ENCODE data around the gene CSF3. TPM values are rescaled to one million over a fixed set of nuclear protein-coding genes. Genes with fewer than 3 reads are reported as not detected.
"Not testable (repeated sequence)": the region's sequence is repeated elsewhere in the genome, so short reads cannot be mapped to it uniquely, and the experiment has no call there.

Gene CSF3
- total RNA-seq, 2 donors from 2014 or later = not detected

DNA sequence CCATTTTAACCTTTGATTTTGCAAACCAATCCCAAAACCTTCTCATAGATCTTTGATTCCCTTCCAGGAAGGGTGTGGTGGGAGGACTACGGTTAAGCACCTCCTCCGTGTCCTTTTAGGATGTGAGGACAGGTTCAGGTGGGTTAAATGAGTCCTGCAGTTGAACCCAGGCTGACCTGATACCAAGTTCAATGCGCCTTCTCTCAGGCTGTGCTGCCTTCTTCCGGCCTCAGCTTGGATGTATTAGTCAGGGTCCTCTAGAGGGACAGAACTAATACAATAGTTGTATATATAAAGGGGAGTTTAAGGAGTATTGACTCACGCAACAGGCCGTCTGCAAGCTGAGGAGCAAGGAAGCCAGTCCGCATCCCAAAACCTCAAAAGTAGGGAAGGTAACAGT is 10.5 kb upstream of the CSF3 start:
- Mint-ChIP-seq H3K27ac (no peak overlapping the region), H3K4me1 (no peaks in the 10 kb centered on the region), H3K36me3 (ENCODE audit: low read depth) (no peaks in the 10 kb centered on the region), H3K27me3 (no peaks in the 10 kb centered on the region), H3K4me3 (no peak overlapping the region)
- DNase-seq = no peak
- no peaks in the 10 kb centered on the region for H3K9me3 ChIP-seq (ENCODE audit: control insufficient read depth, low read length, poor library complexity, severe bottlenecking)
- ATAC-seq = no peak

DNA sequence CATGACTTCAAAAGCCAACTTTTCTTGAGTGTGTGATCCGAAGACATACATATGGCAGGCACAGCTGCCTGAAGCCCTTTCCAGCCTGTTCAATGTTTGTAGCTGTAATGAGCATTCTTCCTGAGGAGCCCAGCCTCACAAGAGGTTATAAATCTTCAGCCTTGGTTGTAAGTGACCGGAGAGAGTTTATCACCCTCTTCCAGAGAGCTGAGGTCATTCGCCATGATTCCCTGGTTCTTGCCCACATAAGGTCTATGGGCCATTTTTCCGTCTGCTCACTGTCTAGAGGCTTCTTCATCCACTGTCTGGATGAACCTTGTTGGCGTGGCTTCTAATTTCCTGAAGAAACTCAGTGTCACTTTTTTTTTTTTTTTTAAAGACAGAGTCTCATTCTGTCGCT is 9.7 kb upstream of the CSF3 start:
- Mint-ChIP-seq H3K4me3 (no peak overlapping the region), H3K36me3 (ENCODE audit: low read depth) (no peaks in the 10 kb centered on the region), H3K27me3 (no peaks in the 10 kb centered on the region), H3K27ac (no peak overlapping the region), H3K4me1 (no peaks in the 10 kb centered on the region)
- H3K9me3 ChIP-seq (ENCODE audit: control insufficient read depth, low read length, poor library complexity, severe bottlenecking) = no peaks in the 10 kb centered on the region
- ATAC-seq (no peak), DNase-seq (no peak)

DNA sequence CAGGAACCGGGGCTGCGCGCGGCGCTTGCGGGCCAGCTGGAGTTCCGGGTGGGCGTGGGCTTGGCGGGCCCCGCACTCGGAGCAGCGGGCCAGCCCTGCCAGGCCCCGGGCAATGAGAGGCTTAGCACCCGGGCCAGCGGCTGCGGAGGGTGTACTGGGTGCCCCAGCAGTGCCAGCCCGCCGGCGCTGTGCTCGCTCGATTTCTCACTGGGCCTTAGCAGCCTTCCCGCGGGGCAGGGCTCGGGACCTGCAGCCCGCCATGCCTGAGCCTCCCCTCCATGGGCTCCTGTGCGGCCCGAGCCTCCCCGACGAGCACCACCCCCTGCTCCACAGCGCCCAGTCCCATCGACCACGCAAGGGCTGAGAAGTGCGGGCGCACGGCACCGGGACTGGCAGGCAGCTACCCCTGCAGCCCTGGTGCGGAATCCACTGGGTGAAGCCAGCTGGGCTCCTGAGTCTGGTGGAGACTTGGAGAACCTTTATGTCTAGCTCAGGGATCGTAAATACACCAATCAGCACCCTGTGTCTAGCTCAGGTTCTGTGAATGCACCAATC is 4.2 kb upstream of the CSF3 start:
- not testable (repeated sequence) for H3K4me1 Mint-ChIP-seq; DNase-seq; ATAC-seq; H3K9me3 ChIP-seq (ENCODE audit: control insufficient read depth, low read length, poor library complexity, severe bottlenecking); H3K4me3 Mint-ChIP-seq; H3K27ac Mint-ChIP-seq; H3K36me3 Mint-ChIP-seq (ENCODE audit: low read depth); H3K27me3 Mint-ChIP-seq

DNA sequence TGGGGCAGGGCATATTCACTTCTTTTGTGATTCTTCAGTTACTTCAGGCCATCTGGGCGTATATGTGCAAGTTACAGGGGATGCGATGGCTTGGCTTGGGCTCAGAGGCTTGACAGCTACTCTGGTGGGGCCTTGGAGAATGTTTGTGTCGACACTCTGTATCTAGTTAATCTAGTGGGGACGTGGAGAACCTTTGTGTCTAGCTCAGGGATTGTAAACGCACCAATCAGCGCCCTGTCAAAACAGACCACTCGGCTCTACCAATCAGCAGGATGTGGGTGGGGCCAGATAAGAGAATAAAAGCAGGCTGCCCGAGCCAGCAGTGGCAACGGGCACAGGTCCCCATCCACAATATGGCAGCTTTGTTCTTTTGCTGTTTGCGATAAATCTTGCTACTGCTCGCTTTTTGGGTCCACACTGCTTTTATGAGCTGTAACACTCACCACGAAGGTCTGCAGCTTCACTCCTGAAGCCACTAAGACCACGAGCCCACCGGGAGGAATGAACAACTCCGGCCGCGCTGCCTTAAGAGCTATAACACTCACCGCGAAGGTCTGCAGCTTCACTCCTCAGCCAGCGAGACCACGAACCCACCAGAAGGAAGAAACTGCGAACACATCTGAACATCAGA is 3.1 kb upstream of the CSF3 start:
- ATAC-seq; DNase-seq; H3K27me3 Mint-ChIP-seq; H3K4me3 Mint-ChIP-seq; H3K9me3 ChIP-seq (ENCODE audit: control insufficient read depth, low read length, poor library complexity, severe bottlenecking); H3K36me3 Mint-ChIP-seq (ENCODE audit: low read depth); H3K4me1 Mint-ChIP-seq; H3K27ac Mint-ChIP-seq: not testable (repeated sequence)

DNA sequence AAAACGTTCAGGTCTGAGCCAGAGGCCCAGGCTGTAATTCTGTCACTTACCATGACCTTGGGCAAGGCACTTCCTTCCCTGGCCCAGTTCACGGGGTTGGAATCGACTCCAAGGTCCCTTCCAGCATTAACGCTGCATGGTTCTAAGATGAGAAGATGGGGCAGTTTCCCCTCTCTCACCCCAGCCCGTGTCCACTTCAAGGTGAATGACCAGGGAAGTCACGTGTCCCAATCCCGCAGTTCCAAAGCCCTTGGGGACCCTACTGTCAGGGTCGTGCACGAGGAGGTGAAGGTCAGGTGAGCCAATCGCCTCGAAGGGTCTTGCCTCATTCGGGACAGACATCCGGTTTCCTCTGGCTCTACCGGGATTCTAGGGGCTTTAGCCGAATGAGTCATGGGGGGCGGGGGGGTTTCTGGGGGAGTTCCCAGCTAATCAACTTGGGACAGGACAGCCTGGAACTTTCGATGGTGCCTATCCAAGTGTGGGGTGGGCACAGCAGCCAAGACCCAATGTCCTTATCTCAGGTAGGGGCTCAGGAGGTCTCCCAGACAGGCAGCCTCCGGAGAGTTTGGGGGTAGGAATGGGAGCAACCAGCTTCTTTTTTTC is 762 bp upstream of the CSF3 start:
- DNase-seq (no peak), ATAC-seq (no peak)
- H3K27ac Mint-ChIP-seq = no peak overlapping the region
- H3K4me3 Mint-ChIP-seq = no peak overlapping the region
- H3K4me1 Mint-ChIP-seq = peaks cover 5% of the 10 kb centered on the region
- H3K36me3 Mint-ChIP-seq (ENCODE audit: low read depth) = peaks cover 4% of the 10 kb centered on the region
- H3K9me3 ChIP-seq (ENCODE audit: control insufficient read depth, low read length, poor library complexity, severe bottlenecking) = no peaks in the 10 kb centered on the region
- no peaks in the 10 kb centered on the region for H3K27me3 Mint-ChIP-seq

DNA sequence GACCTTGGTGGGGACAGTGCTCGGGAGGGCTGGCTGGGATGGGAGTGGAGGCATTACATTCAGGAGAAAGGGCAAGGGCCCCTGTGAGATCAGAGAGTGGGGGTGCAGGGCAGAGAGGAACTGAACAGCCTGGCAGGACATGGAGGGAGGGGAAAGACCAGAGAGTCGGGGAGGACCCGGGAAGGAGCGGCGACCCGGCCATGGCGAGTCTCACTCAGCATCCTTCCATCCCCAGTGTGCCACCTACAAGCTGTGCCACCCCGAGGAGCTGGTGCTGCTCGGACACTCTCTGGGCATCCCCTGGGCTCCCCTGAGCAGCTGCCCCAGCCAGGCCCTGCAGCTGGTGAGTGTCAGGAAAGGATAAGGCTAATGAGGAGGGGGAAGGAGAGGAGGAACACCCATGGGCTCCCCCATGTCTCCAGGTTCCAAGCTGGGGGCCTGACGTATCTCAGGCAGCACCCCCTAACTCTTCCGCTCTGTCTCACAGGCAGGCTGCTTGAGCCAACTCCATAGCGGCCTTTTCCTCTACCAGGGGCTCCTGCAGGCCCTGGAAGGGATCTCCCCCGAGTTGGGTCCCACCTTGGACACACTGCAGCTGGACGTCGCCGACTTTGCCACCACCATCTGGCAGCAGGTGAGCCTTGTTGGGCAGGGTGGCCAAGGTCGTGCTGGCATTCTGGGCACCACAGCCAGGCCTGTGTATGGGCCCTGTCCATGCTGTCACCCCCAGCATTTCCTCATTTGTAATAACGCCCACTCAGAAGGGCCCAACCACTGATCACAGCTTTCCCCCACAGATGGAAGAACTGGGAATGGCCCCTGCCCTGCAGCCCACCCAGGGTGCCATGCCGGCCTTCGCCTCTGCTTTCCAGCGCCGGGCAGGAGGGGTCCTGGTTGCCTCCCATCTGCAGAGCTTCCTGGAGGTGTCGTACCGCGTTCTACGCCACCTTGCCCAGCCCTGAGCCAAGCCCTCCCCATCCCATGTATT is 1.1 kb downstream of the CSF3 start:
- Mint-ChIP-seq H3K27ac (no peak overlapping the region), H3K27me3 (no peaks in the 10 kb centered on the region), H3K4me1 (peaks cover 9% of the 10 kb centered on the region), H3K4me3 (no peak overlapping the region), H3K36me3 (ENCODE audit: low read depth) (peaks cover 5% of the 10 kb centered on the region)
- no peak for ATAC-seq
- no peaks in the 10 kb centered on the region for H3K9me3 ChIP-seq (ENCODE audit: control insufficient read depth, low read length, poor library complexity, severe bottlenecking)
- DNase-seq = no peak

DNA sequence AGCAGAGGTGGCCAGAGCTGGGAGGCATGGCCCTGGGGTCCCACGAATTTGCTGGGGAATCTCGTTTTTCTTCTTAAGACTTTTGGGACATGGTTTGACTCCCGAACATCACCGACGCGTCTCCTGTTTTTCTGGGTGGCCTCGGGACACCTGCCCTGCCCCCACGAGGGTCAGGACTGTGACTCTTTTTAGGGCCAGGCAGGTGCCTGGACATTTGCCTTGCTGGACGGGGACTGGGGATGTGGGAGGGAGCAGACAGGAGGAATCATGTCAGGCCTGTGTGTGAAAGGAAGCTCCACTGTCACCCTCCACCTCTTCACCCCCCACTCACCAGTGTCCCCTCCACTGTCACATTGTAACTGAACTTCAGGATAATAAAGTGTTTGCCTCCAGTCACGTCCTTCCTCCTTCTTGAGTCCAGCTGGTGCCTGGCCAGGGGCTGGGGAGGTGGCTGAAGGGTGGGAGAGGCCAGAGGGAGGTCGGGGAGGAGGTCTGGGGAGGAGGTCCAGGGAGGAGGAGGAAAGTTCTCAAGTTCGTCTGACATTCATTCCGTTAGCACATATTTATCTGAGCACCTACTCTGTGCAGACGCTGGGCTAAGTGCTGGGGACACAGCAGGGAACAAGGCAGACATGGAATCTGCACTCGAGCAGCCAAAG is 2.3 kb downstream of the CSF3 start:
- peaks cover 11% of the 10 kb centered on the region for H3K4me1 Mint-ChIP-seq
- no peaks in the 10 kb centered on the region for H3K27me3 Mint-ChIP-seq
- H3K4me3 Mint-ChIP-seq = no peak overlapping the region
- no peaks in the 10 kb centered on the region for H3K9me3 ChIP-seq (ENCODE audit: control insufficient read depth, low read length, poor library complexity, severe bottlenecking)
- H3K36me3 Mint-ChIP-seq (ENCODE audit: low read depth) = peaks cover 7% of the 10 kb centered on the region
- DNase-seq = no peak
- H3K27ac Mint-ChIP-seq = no peak overlapping the region
- ATAC-seq = no peak

DNA sequence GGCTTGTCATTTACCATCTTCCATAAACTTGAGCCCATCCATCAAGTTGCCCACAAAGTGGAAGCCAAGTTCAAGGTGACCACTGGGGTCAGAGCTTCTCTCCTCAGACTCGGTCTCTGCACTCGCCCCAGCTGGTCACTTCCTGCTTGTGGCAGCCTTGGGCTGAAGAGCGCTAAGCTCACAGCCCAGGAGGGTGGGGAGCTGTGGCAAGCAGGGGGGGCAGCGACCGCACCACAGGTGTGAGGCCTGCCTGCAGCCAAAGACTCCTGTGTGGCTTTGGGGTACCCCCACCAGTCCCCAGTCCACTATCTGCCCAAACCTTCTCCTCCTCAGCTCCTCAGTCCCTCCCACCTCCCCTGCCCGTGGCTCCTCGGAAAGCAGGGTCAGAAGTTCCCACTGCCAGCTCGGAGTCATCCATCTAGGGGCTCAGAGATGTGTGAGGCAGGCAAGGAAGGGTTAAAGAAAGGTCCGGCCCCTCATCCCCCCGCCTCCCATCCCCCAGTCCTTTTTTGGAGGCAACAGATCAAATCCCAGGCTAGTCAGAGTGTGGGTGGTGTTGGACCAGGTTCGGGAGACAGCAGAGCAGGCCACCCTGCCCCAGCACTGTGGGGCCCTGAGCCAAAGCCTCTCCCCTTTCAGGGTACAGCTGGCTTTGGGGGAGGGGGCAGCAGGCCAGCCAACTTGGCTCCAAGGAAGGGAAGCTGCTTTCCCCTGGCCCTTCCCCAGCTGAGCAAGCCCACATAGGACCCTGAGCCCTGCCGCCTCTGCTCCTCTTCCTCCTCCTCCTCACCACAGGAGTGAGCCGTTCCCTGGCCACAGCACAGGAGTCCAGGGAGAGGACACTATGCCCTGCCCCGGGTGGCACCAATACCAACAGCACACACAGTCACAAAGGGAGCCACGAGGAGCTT is 3.2 kb downstream of the CSF3 start:
- peaks cover 7% of the 10 kb centered on the region for H3K36me3 Mint-ChIP-seq (ENCODE audit: low read depth)
- H3K27ac Mint-ChIP-seq = no peak overlapping the region
- no peaks in the 10 kb centered on the region for H3K27me3 Mint-ChIP-seq

DNA sequence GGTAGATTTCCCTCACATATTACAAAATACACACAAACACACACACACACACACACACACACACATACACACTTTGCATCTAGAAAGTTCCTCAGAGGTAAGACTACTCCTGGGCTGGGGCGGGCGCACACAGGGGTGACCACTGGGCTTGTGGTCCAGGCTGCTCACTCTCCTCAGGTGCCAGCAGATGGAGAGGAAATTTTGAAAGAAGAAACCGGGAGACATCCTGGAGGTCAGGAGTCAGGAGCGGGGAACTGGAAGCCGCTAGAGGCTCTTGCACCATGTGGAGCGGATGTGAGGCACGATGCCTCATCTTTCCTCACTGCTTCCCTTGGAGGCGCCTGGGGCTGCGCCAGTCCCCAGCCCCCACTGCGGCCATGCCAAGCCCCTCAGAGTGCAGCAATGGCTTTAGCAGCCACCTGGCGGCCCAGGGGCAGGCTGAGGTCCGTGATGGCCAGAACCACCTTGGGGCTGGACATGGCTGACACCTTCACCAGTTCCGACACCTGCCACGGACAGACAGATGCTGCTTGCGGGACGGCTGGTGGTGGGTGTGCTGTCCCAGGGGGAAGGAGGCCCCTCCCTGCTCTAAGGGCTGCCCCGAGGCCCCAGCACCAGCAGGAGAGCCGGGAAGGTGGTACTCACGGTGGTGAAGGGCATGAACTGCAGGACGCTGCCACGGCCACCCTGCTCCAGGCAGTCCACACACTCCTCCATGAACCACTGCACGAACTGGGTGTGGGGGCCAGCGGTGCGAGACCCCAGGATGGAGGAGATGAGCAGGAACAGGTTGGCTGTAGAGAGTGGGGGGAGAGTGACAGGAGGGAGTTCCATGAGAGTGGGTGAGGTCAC is 4.1 kb downstream of the CSF3 start:
- ATAC-seq (no peak), DNase-seq (no peak)
- Mint-ChIP-seq H3K27ac (peak overlapping the region; percentile 67), H3K27me3 (no peaks in the 10 kb centered on the region), H3K4me1 (peaks cover 6% of the 10 kb centered on the region), H3K4me3 (no peak overlapping the region), H3K36me3 (ENCODE audit: low read depth) (peaks cover 7% of the 10 kb centered on the region)
- no peaks in the 10 kb centered on the region for H3K9me3 ChIP-seq (ENCODE audit: control insufficient read depth, low read length, poor library complexity, severe bottlenecking)

More for the DNA sequence above, 3.2 kb downstream of the CSF3 start:
- DNase-seq = no peak
- ATAC-seq = no peak
- no peaks in the 10 kb centered on the region for H3K9me3 ChIP-seq (ENCODE audit: control insufficient read depth, low read length, poor library complexity, severe bottlenecking)
- H3K4me1 Mint-ChIP-seq = peaks cover 11% of the 10 kb centered on the region
- no peak overlapping the region for H3K4me3 Mint-ChIP-seq

DNA sequence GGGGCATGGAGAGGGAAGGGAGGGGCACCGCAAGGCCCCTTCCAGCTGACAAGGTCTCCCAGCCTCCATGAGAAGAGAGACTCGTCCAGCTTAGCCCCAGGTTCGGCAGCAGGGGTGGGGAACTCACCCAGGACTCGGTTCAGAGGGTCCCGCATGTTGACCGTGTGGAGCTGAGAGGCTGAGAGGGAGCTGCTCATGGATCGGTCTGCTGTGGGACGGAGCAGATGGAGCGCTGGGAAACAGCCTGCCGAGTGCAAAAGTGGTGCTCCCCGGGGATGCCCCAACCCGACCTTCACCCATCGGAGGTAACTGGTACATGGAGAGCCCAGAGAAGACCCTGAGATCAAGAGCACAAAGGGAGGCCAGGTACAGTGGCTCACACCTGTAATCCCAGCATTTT is 4.9 kb downstream of the CSF3 start:
- no peaks in the 10 kb centered on the region for H3K27me3 Mint-ChIP-seq
- H3K36me3 Mint-ChIP-seq (ENCODE audit: low read depth) = peaks cover 7% of the 10 kb centered on the region
- no peak for DNase-seq
- no peaks in the 10 kb centered on the region for H3K9me3 ChIP-seq (ENCODE audit: control insufficient read depth, low read length, poor library complexity, severe bottlenecking)
- no peak overlapping the region for H3K4me3 Mint-ChIP-seq
- ATAC-seq = no peak
- no peak overlapping the region for H3K27ac Mint-ChIP-seq
- peaks cover 8% of the 10 kb centered on the region for H3K4me1 Mint-ChIP-seq

DNA sequence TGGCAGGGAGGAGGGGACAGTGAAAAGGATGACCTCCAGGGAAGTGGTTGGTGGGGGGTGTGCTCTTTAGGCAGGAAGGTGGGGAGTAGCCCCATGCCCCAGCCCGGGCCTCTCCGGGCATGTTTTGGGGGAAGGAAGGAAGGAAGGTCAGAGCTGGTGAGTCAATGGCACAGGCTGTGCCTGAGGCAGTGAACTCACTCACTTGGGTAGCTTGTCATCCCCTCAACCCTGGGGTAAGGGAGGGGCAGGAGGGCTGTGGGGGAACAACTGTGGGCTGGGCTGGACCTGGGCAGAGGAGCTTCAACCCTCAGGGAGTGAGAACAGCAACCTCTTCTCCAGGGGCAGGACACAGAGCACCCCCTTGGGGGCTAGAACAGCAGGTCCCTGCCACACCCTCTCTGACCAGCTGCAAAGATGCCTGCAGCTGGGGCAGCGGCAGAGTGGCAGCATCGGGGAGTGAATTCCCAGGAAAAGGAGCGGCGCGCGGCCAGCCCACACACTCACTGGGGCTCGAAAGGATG is 6.3 kb downstream of the CSF3 start:
- H3K4me1 Mint-ChIP-seq = peaks cover 21% of the 10 kb centered on the region
- ATAC-seq = no peak

More for the DNA sequence above, 6.3 kb downstream of the CSF3 start:
- no peaks in the 10 kb centered on the region for H3K9me3 ChIP-seq (ENCODE audit: control insufficient read depth, low read length, poor library complexity, severe bottlenecking)
- Mint-ChIP-seq H3K4me3 (no peak overlapping the region), H3K27me3 (no peaks in the 10 kb centered on the region), H3K27ac (no peak overlapping the region), H3K36me3 (ENCODE audit: low read depth) (peaks cover 7% of the 10 kb centered on the region)
- no peak for DNase-seq
